ENCODE data around the gene PRKG1.

DNA sequence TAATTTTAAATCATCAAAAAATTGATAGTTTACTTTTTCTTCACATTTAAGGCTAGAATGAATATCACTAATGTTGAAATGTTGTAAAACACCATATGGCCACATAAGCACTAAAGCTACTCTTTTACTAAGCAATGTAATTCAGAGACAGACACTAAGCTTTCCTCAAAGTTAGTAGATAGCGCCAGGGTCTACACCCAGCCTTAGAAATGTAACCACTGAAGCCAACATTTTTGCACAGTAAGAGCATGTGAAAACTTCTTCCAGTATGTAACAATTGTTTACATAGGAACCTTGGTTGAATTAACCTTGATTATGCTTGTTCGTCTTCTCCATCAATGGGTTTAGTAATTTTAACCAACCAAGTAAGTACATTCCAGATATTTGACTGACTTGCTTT lies 28.4 kb upstream of the PRKG1 start:
- TF ChIP-seq EZH2 (IDR thresholded peaks at IDR 0.05; ENCODE audit: insufficient read depth, poor library complexity, severe bottlenecking) (no peak), EZH2phosphoT487 (IDR thresholded peaks at IDR 0.05; ENCODE audit: insufficient read depth, low read depth) (no peak)

Data from GM23248 (cell line).